Mucosa of stomach (tissue), 1 donor: ENCODE data around the gene DSCAML1.

Source experiments
- H3K27me3 ChIP-seq: one replicate; pipeline ENCODE4 v1.7.0; 2013; ENCODE audit warnings: mild to moderate bottlenecking, low read length; ENCODE audit not compliant: control insufficient read depth, insufficient read depth
- H3K36me3 ChIP-seq: one replicate; pipeline ENCODE4 v1.7.0; 2013; ENCODE audit warnings: low read length; ENCODE audit not compliant: control insufficient read depth, insufficient read depth
- H3K4me1 ChIP-seq: one replicate; pipeline ENCODE4 v1.7.0; 2013; ENCODE audit warnings: mild to moderate bottlenecking, low read length; ENCODE audit not compliant: control insufficient read depth, insufficient read depth
- H3K4me3 ChIP-seq: one replicate; pipeline ENCODE4 v1.7.0; 2013; ENCODE audit warnings: low read length
- H3K9ac ChIP-seq: one replicate; pipeline ENCODE4 v1.7.0; 2013; ENCODE audit warnings: mild to moderate bottlenecking, low read length, moderate library complexity
- H3K9me3 ChIP-seq: one replicate; pipeline ENCODE4 v1.7.0; 2013; ENCODE audit warnings: mild to moderate bottlenecking, low read length, moderate library complexity; ENCODE audit not compliant: control insufficient read depth
- donor health status: Pancreatic carcinoma.

The DSCAML1 gene

DNA sequence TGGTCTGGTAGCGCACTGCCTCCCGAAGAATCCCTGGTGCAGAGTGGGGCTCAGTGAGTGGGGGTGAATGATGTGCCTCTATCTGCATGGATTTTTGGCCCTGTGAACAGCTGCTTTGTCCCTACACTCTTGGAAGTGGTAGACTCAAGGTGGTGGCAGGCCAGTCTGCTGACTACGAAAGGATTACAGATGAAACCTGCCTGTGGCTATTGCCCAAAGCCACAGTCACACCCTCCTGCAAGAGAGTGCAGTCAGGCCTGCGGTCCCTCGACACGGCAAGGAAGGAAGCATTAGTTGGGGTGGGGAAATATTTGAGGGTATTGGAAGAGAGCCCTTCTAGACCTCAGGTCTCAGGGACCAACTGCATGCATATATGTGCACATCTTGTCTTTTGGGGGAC lies 63.7 kb downstream of the DSCAML1 start:
- no peaks in the 10 kb centered on the region for H3K36me3 ChIP-seq
- no peak overlapping the region for H3K9ac ChIP-seq
- H3K4me1 ChIP-seq: peaks cover 4% of the 10 kb centered on the region
- no peaks in the 10 kb centered on the region for H3K9me3 ChIP-seq
- H3K4me3 ChIP-seq: no peak overlapping the region
- H3K27me3 ChIP-seq: no peaks in the 10 kb centered on the region

GRCh38 chr11:117731722-117732290 lies 65.2 kb downstream of the DSCAML1 start:
- Histone ChIP-seq H3K4me3 (no peak overlapping the region), H3K27me3 (no peaks in the 10 kb centered on the region), H3K4me1 (peaks cover 4% of the 10 kb centered on the region), H3K9me3 (no peaks in the 10 kb centered on the region), H3K36me3 (no peaks in the 10 kb centered on the region), H3K9ac (no peak overlapping the region)

GRCh38 chr11:117730208-117730800 lies 66.7 kb downstream of the DSCAML1 start:
- Histone ChIP-seq H3K36me3 (no peaks in the 10 kb centered on the region), H3K9me3 (no peaks in the 10 kb centered on the region), H3K4me3 (no peak overlapping the region), H3K27me3 (no peaks in the 10 kb centered on the region), H3K9ac (no peak overlapping the region), H3K4me1 (peaks cover 4% of the 10 kb centered on the region)

DNA sequence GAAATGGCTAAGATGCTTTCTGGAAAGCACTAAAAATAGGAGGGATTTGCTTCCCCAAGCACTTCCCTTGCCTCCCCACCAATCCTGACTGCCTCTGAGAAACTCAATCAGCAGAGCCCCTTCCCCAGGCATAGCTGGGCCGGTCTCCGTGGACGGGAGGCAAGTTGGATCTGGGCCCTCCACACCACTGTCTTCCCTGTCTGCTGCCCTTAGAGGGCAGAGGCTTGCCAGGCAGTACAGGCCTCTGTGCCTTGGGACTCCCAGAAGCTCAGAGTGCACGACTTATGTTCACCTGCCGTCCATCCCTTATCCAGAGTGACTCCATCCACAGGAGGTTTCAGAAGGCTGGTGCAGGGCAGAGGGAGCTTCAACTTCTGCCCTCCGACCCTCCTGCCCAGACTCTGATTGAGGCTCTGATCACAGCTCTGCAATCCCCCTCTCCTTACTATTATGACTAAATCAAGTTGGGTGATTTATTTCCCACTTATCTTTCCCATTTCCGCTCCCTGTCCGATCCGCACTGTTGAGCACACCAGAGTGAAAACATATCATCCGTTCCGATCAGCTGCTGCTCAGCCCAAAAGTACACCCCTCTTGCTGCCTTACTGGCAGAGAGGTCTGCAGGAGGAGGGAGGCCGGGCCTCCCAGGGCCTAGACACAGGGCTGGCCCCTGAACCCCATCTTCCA lies 71.8 kb downstream of the DSCAML1 start:
- Histone ChIP-seq H3K9me3 (no peaks in the 10 kb centered on the region), H3K4me3 (no peak overlapping the region), H3K27me3 (no peaks in the 10 kb centered on the region), H3K4me1 (no peaks in the 10 kb centered on the region), H3K9ac (no peak overlapping the region), H3K36me3 (no peaks in the 10 kb centered on the region)

GRCh38 chr11:117724621-117725020 lies 72.4 kb downstream of the DSCAML1 start:
- no peaks in the 10 kb centered on the region for H3K36me3 ChIP-seq
- H3K9me3 ChIP-seq: no peaks in the 10 kb centered on the region
- H3K9ac ChIP-seq: no peak overlapping the region
- no peaks in the 10 kb centered on the region for H3K4me1 ChIP-seq
- no peak overlapping the region for H3K4me3 ChIP-seq
- no peaks in the 10 kb centered on the region for H3K27me3 ChIP-seq

DNA sequence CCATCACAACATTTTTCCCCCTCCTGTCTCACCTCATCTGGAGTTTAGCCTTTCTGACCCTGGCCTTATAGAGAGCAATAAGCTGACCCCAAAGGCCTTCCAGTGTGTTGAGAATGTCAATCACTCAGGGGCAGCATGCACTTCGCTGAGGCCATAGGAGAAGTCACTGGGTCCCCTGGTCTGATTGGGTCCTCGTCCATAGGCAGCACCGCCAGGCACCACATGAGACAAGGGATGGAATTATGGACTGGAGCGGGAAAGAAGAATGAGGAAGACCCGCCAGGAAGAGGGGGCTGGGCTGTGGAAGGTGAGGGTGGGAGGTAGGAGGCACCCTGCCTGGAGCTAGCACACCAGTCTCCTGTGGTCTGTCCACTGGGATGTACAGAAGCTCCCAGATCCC lies 72.9 kb downstream of the DSCAML1 start:
- H3K9me3 ChIP-seq: no peaks in the 10 kb centered on the region
- no peak overlapping the region for H3K4me3 ChIP-seq
- no peaks in the 10 kb centered on the region for H3K4me1 ChIP-seq
- H3K9ac ChIP-seq: no peak overlapping the region
- no peaks in the 10 kb centered on the region for H3K27me3 ChIP-seq
- H3K36me3 ChIP-seq: no peaks in the 10 kb centered on the region

DNA sequence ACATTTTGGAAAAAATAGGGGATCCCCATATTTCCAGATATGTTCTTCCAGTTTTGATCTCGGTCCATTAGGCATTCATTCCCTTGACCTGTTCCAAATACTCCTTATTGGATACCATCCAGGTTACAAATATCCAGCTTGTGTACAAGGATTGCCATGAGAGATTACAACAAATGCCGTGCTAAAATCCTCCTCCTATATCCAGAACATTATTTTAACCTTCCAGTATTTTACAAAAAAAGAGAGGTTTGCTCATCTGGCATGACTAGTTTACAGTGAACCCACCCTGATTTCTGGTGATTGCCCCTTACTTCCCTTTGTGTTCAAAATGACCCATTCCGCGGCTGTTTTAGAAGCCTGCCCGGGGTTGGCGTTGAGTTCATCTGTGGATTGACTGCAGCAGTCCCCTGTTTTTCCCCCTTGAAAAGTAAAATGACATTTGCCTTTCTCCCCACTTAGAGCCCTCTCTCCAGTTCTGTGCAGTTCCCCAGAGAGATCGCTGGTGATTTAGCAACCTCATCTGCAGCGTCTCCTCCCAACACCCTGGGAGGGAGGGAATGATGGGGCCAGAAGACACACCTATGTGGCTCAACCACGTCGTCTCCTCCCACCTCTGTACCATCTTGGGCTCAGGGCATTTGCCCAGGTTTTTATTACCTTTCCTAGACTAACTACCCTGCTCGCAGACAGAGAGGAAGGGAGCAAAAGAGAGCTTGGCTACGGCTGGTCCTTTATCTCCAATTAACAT lies 73.6 kb downstream of the DSCAML1 start:
- no peak overlapping the region for H3K4me3 ChIP-seq
- no peaks in the 10 kb centered on the region for H3K36me3 ChIP-seq
- H3K9ac ChIP-seq: no peak overlapping the region
- no peaks in the 10 kb centered on the region for H3K9me3 ChIP-seq
- no peaks in the 10 kb centered on the region for H3K4me1 ChIP-seq
- no peaks in the 10 kb centered on the region for H3K27me3 ChIP-seq

- no peaks in the 10 kb centered on the region for H3K9me3 ChIP-seq
- no peaks in the 10 kb centered on the region for H3K4me1 ChIP-seq
- no peak overlapping the region for H3K9ac ChIP-seq
- no peaks in the 10 kb centered on the region for H3K36me3 ChIP-seq
- H3K27me3 ChIP-seq: no peaks in the 10 kb centered on the region
- H3K4me3 ChIP-seq: no peak overlapping the region
These were observed 74.9 kb downstream of the DSCAML1 start for GRCh38 chr11:117722082-117722481.

DNA sequence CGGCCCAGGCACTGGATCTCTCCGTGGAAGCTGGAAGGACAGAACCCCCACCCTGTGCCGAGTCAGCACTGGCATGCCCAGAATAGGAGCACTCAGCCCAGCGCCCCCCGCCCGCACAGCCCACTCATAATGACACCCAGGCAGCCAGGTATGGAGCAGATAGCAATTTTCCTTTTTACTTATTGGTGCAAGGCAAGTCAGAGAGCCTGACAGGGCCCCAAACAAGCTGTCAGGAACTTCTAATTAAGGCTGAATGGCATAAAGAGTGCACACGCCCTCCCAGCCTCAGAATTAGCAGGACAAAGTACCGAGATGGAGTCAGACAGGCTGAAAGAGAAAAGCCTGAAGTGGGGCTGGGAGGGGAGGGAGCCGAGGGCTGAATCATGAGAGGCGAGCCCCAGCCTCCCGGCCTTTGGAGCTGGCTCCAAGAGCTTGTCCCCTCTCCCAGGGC lies 76.9 kb downstream of the DSCAML1 start:
- Histone ChIP-seq H3K4me1 (no peaks in the 10 kb centered on the region), H3K36me3 (no peaks in the 10 kb centered on the region), H3K9me3 (no peaks in the 10 kb centered on the region), H3K27me3 (no peaks in the 10 kb centered on the region), H3K4me3 (no peak overlapping the region), H3K9ac (no peak overlapping the region)

DNA sequence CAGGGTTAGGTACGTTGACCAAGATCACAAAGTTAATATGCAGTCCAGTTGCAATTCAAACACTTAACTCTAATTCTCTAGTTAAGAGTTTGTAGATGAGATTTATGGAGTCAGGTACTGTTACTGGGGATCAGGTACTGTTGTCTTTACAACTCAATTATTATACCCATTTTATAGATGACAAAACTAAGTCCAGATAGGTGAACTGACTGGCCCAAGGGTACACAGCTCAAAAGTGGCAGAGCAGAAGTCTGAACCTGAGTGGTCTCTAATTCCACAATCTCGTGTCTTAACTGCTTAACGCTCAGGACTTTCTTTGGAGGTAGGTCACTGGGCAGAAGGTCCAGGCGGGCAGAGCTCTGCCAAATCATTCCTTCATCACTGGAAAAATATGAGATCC lies 77.5 kb downstream of the DSCAML1 start:
- Histone ChIP-seq H3K36me3 (no peaks in the 10 kb centered on the region), H3K9me3 (no peaks in the 10 kb centered on the region), H3K4me1 (no peaks in the 10 kb centered on the region), H3K27me3 (no peaks in the 10 kb centered on the region), H3K4me3 (no peak overlapping the region), H3K9ac (no peak overlapping the region)

DNA sequence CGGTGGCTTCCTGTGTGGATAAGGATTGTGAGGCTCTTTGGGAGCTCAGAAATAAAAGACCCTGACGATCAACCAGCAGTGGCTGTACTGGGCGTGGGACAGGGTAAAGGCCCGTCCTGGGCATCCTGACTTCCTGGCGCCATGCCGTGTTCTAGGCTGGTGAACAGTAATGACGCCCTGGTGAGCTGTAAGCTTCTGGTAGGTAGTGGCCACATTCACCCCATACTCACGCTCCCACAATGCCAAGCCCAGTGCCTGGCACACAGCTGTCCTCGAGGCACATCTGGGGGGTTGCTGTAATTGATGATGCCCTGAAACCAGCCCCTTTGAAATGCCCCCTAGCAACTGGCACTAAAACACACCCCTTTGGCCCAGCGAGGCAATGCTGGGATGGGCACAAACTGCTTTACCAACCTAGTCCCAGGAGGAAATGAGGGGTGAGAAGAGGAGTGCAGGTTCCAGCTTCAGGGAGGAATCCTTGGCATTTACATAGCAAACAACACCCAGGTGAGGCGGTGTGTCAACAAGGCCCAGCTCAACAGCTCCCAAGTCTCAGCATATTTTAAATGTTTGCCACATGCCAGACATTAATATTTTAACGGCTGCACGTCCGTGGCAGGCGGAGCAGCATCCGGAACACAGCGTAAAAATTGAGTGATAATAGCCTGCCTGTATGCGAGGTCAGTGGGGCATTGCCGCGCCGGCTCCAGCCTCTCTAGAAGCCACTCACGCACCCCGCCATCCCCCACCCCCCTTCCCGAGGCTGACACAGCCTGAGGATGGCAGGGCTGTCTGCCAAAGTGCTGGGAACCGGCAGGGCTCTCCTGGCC lies 79.3 kb downstream of the DSCAML1 start:
- H3K27me3 ChIP-seq: no peaks in the 10 kb centered on the region
- no peak overlapping the region for H3K4me3 ChIP-seq
- H3K9ac ChIP-seq: no peak overlapping the region
- H3K36me3 ChIP-seq: no peaks in the 10 kb centered on the region
- H3K9me3 ChIP-seq: no peaks in the 10 kb centered on the region
- no peaks in the 10 kb centered on the region for H3K4me1 ChIP-seq
